GM12875 (cell line): ENCODE results near the gene DUOX1.
A peak's percentile ranks its signal among the peaks of the same experiment; 100 is the strongest.
"Not testable (repeated sequence)": the region's sequence is repeated elsewhere in the genome, so short reads cannot be mapped to it uniquely, and the experiment has no call there.

Experiments
- H3K4me3 ChIP-seq: one replicate; pipeline ENCODE4 v1.5.1; 2011; ENCODE audit warnings: low read depth, low read length, control low read depth
- CTCF ChIP-seq: IDR thresholded peaks from 2 replicates; pipeline ENCODE4 v1.5.1; 2011; ENCODE audit warnings: low read depth, mild to moderate bottlenecking, control low read depth, inconsistent platforms, low read length, moderate library complexity, borderline replicate concordance; ENCODE audit not compliant: insufficient read depth

Gene DUOX1

GRCh38 chr15:45134046-45134445, 4.3 kb downstream of the DUOX1 start:
- TF ChIP-seq CTCF, result no peak
- no peak overlapping the region for H3K4me3 ChIP-seq

- H3K4me3 ChIP-seq, result no peak overlapping the region
- TF ChIP-seq CTCF, result no peak
Measured at GRCh38 chr15:45134682-45135604, 5.1 kb downstream of the DUOX1 start.

GRCh38 chr15:45135705-45136377, 6.0 kb downstream of the DUOX1 start:
- not testable (repeated sequence) for H3K4me3 ChIP-seq

GRCh38 chr15:45136378-45136764, 6.6 kb downstream of the DUOX1 start:
- H3K4me3 ChIP-seq, result no peak overlapping the region
- TF ChIP-seq CTCF, result peak; percentile 21; the same call in 1 of the 2 replicates

- TF ChIP-seq CTCF, result no peak
- no peak overlapping the region for H3K4me3 ChIP-seq
Measured at GRCh38 chr15:45137703-45138102, 7.9 kb downstream of the DUOX1 start.

- no peak overlapping the region for H3K4me3 ChIP-seq
- no peak for TF ChIP-seq CTCF
Measured at GRCh38 chr15:45138814-45139765, 9.3 kb downstream of the DUOX1 start.

GRCh38 chr15:45139770-45140169, 10.0 kb downstream of the DUOX1 start:
- no peak overlapping the region for H3K4me3 ChIP-seq
- TF ChIP-seq CTCF, result no peak
